Lower lobe of right lung (tissue), 2 donors: Measurements from ENCODE around the gene SCLT1. TPM values are rescaled to one million over a fixed set of nuclear protein-coding genes. Genes with fewer than 3 reads are reported as not detected.

Experiments
- ATAC-seq, 2 donors: fragments of 200-7000 bp; cut with Tn5 transposase; one replicate each; pipeline ENCODE4 v1.9.1; 2020 to 2022; ENCODE audit warnings: mild to moderate bottlenecking in 2 of 2, moderate library complexity in 2 of 2
- DNase-seq: peaks from one replicate; pipeline ENCODE4 v3.0.0-alpha.2; 2020
- H3K27ac ChIP-seq: fragments of 200-600 bp; one replicate; pipeline ENCODE4 v1.8.0; 2022
- H3K27me3 ChIP-seq: fragments of 200-600 bp; one replicate; pipeline ENCODE4 v1.8.0; 2022; ENCODE audit warnings: low read depth
- H3K36me3 ChIP-seq: fragments of 200-600 bp; one replicate; pipeline ENCODE4 v1.8.0; 2022; ENCODE audit warnings: mild to moderate bottlenecking
- H3K4me1 ChIP-seq: fragments of 200-600 bp; one replicate; pipeline ENCODE4 v1.8.0; 2022
- H3K4me3 ChIP-seq: fragments of 200-600 bp; one replicate; pipeline ENCODE4 v1.8.0; 2022; ENCODE audit warnings: mild to moderate bottlenecking
- H3K9me3 ChIP-seq: fragments of 200-600 bp; one replicate; pipeline ENCODE4 v1.8.0; 2022
- intact Hi-C: fragments of 100-400 bp; cut with DNase I; formaldehyde crosslinking; loops from one replicate; pipeline ENCODE4 v1.11.0; 2022
- total RNA-seq: library from RNA; stranded (reverse); fragmentation: NEBNext Ultra II Directional; extraction: Animal tissue kit (Norgen Biotek cat#: 25700); gene quantifications from one replicate; pipeline ENCODE4 v1.2.1, GENCODE V29; 2021
- TF ChIP-seq, protein P1 (sequence below): fragments of 200-600 bp; IDR thresholded peaks from one replicate; pipeline ENCODE4 v1.8.0; 2022; ENCODE audit warnings: antibody characterized with exemption, mild to moderate bottlenecking
- donor health status: DM: no; HTN: yes; CAD: no; lungs with severe emphysema.

SCLT1 gene
- total RNA-seq, 1 donor from 2014 or later: 19.3 TPM

DNA sequence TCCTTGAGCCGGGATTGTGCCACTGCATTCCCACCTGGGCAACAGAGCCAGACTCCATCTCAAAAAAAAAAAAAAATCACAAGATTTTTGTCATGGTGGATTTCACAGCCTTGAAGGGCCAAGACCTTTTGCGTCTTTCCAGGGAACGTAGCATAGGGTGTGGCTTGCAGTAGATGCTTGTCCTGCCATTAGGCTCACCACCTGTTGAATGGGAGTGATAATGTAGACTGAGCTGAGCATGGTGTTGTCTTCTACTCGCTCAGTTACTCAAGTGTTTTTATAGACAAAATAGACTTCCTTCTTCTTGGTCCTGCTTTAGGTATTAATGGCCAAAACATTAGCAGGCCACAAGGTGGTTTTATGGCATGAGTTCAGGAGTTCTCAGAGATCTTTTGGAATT is 243.1 kb downstream of the SCLT1 start:
- ATAC-seq: no peak
- Histone ChIP-seq H3K27me3 (no peaks in the 10 kb centered on the region), H3K36me3 (peaks cover 100% of the 10 kb centered on the region), H3K4me3 (no peak overlapping the region), H3K27ac (no peak overlapping the region), H3K4me1 (peaks cover 2% of the 10 kb centered on the region), H3K9me3 (no peaks in the 10 kb centered on the region)
- TF ChIP-seq, protein P1, sequence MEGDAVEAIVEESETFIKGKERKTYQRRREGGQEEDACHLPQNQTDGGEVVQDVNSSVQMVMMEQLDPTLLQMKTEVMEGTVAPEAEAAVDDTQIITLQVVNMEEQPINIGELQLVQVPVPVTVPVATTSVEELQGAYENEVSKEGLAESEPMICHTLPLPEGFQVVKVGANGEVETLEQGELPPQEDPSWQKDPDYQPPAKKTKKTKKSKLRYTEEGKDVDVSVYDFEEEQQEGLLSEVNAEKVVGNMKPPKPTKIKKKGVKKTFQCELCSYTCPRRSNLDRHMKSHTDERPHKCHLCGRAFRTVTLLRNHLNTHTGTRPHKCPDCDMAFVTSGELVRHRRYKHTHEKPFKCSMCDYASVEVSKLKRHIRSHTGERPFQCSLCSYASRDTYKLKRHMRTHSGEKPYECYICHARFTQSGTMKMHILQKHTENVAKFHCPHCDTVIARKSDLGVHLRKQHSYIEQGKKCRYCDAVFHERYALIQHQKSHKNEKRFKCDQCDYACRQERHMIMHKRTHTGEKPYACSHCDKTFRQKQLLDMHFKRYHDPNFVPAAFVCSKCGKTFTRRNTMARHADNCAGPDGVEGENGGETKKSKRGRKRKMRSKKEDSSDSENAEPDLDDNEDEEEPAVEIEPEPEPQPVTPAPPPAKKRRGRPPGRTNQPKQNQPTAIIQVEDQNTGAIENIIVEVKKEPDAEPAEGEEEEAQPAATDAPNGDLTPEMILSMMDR: no peak
- intact Hi-C loops: no loop called here
- DNase-seq: no peak

DNA sequence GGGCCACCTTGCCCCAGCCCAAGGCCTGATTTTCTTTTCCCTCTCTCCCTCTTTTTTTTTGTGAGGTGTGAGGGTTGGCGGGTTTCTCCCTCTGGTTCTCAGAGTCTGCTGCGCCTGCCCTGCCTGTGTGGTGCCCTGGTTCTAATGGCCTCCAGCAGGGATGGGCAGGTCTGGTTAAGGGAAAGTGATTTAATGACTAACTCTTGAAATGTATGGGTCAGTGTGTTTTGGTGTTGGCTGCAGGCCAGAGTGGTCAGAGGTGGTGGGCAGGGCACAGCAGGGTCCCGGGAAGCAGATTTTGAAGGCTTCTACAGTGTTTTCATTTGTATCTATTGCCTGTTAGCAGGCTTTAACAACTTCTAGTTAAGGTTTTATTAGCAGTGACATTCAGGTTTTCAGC is 244.9 kb downstream of the SCLT1 start:
- intact Hi-C loops: no loop called here
- Histone ChIP-seq H3K4me1 (peaks cover 7% of the 10 kb centered on the region), H3K27ac (no peak overlapping the region), H3K36me3 (peaks cover 100% of the 10 kb centered on the region), H3K9me3 (no peaks in the 10 kb centered on the region), H3K4me3 (no peak overlapping the region), H3K27me3 (no peaks in the 10 kb centered on the region)
- DNase-seq (no peak), ATAC-seq (no peak)
- TF ChIP-seq, protein P1: no peak

DNA sequence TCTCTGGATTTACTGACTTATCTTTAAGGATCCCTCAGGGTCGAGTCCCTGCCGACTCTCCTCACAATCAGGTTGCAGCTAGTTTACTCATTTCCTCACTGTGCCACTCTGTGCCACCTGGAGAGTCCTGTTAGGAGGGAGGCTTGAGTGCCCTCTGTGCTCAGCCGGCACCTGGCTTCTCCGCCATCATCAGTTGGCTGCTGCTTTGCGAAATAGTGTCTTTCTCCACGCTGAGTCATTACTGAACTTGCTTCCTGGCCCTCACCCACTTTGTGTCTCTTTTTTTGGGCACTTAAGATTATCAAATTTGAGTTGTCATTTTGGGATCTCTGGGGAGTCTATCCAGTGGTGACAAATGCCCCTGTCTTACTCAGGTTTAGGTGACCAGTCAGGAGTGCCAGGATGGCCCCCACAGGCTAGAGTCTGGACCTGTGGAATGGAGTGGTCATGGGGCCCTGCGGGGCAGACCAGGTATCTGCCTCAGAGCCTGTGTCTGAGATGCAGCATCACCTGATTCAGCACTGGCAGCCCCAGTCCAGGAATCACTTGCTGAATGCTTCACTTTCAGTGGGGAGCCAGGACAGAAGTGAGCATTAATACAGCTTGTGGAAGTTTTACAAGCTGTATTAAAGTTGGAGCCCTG is 246.1 kb downstream of the SCLT1 start:
- H3K27me3 ChIP-seq: no peaks in the 10 kb centered on the region
- H3K36me3 ChIP-seq: peaks cover 96% of the 10 kb centered on the region
- DNase-seq (peak; percentile 53), ATAC-seq (no peak)
- no peak overlapping the region for H3K27ac ChIP-seq
- H3K4me1 ChIP-seq: peaks cover 7% of the 10 kb centered on the region
- intact Hi-C loops: no loop called here
- no peak overlapping the region for H3K4me3 ChIP-seq
- TF ChIP-seq, protein P1: no peak
- H3K9me3 ChIP-seq: no peaks in the 10 kb centered on the region

DNA sequence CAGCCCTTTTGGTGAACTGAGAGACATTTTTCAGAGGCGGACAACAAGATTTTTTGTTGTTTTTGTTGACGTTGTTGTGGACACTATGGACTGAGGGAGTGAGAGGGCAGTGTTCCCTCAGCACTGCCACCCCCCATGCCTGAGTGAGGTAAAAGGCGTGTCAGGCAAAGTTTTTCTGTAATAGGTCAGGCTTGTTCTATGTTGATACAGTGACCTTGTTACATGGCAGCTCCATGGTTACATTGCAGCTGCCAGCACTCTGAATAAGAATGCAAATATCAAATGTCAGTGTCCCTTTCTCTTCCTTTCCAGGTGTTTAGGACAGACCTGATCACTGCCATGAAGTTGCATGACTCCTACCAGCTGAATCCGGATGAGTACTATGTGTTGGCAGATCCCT is 247.3 kb downstream of the SCLT1 start:
- Histone ChIP-seq H3K4me1 (peaks cover 7% of the 10 kb centered on the region), H3K27ac (no peak overlapping the region), H3K4me3 (no peak overlapping the region), H3K27me3 (no peaks in the 10 kb centered on the region), H3K9me3 (no peaks in the 10 kb centered on the region), H3K36me3 (peaks cover 84% of the 10 kb centered on the region)
- intact Hi-C loops: no loop called here
- no peak for DNase-seq
- ATAC-seq: peak; percentile 64 to 81
- TF ChIP-seq, protein P1: no peak

DNA sequence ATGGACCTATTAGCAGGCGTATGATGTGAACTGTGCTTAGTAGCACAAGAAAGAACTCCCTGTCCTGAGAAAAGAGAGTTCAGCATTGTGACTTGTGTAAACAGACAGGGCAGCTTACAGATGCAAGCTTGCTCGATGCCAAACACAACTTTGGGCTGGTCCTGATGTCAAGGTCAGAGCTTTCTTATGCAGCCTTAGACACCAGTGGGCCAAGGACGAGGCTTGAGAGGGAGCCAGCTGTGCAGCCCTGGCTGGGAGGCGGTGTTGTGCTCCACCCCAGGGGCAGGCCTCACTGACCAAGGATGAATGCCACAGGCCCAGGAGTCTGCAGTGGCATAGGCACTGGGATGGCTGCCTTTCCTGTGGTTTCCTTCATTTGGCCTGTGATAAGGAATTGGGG is 248.4 kb downstream of the SCLT1 start:
- TF ChIP-seq, protein P1: no peak
- no peak for DNase-seq
- no peaks in the 10 kb centered on the region for H3K9me3 ChIP-seq
- H3K27me3 ChIP-seq: no peaks in the 10 kb centered on the region
- no peak overlapping the region for H3K4me3 ChIP-seq
- H3K27ac ChIP-seq: peak overlapping the region; percentile 6
- intact Hi-C loops: no loop called here
- H3K36me3 ChIP-seq: peaks cover 73% of the 10 kb centered on the region
- ATAC-seq: peak; percentile 22 to 37
- H3K4me1 ChIP-seq: peaks cover 17% of the 10 kb centered on the region
